HG02840 (cell line): Measurements from ENCODE around the gene COL4A3.
"Not testable (repeated sequence)": the region's sequence is repeated elsewhere in the genome, so short reads cannot be mapped to it uniquely, and the experiment has no call there.

ENCODE experiments used
- ATAC-seq: cut with Tn5 transposase; IDR thresholded peaks from one replicate; pipeline ENCODE4 v1.9.1; 2021; ENCODE audit warnings: mild to moderate bottlenecking, moderate library complexity, moderate number of reproducible peaks; ENCODE audit not compliant: unreplicated experiment, low FRiP score

COL4A3 gene

DNA sequence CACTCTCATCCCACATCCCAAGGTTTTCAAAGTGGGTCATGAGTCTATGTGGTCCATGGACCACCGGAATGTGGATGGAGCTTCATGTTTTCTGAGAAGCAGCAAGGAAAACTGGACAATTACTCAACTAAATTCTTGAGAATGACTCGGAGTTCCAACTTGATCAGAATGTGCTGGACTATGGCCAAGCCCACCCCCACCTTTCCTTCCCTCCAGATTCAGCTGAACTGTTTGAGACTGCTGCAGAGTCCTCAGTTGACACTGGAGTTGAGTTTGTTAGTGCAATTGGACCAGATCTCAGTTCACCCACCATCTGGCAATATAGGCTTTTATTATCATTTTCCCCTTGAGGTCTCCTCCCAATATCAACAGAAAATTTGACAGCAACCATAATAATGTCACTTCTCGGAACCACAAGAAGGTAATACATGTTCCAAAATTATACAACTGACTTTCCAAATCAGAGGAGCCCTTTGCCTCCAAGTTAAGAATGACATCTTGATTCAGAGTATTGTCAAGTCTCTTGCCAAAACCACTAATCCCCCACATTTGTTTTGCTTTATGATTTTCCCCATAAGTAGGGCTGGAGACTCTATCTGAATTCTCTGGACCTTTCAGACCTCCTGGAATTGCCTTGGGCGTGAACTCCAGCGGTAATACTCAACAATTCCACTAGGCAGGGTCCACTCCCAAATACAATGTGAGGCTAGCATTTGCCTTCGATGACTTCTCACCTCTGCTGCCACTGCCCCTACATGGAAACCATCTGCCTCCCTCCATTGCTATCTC, 9.2 kb upstream of the COL4A3 start:
- ATAC-seq: no peak

DNA sequence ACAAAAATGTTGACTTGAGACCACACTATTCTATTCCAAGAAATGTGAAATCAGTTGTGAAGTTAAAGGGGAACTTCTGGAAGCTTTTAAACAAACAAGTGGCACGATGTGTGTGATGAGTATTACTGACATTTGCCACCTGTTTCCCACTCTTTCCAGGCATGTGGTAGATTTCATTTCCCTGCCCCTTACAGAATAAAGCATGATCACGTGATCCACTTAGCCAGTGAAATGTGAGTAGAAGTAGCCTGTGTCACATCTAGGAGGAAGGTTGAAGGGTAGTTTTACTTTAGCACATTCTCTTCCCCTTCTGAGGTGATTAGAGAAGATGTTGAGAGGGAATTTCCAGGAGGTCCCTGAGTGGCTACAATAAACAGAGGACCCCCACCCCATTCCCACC, 4.3 kb upstream of the COL4A3 start:
- no peak for ATAC-seq

DNA sequence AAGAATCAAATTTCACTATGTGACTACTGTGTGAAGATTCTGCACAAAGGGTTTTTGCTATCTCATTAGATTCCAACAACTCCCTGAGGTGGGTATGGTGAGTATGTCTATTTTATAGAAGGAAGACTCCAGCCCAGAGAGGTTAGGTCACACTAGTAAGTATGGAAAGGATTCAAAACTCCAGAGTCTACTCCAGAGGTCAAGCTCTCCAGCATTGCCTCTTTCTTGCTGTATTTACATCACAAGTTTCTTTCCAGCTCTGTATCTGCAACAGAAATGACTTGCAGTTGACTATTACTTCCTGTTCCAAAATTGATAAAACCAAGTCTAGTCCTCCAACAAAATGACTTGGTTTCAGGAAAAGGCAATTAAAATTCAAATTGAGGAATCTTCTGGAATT, 2.5 kb upstream of the COL4A3 start:
- ATAC-seq: no peak

DNA sequence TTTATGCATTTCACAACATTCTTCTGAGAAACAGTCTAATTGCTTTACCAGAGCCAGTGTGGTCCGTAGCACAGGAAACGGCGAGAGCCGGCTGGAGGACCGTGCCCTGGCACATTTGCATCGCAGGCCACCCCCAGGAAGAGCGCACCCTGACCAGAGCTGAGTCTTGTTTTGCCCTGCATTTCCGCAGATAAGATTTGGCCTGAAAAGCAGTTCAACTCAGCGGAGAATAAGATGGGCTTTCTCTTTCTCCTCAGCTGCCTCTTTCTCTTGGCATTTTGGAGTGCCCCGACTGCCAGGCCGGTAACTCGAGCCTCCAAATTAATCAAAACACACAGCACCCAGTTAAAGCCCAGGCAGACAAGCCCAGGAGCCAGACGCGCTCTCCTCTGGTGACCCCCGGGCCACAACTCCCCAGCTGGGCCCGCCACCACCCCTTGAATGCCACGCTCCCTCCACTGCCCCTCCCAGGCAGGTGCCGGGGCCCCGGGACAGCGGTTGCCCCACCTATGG, 883 bp upstream of the COL4A3 start:
- peak; percentile 48 for ATAC-seq

DNA sequence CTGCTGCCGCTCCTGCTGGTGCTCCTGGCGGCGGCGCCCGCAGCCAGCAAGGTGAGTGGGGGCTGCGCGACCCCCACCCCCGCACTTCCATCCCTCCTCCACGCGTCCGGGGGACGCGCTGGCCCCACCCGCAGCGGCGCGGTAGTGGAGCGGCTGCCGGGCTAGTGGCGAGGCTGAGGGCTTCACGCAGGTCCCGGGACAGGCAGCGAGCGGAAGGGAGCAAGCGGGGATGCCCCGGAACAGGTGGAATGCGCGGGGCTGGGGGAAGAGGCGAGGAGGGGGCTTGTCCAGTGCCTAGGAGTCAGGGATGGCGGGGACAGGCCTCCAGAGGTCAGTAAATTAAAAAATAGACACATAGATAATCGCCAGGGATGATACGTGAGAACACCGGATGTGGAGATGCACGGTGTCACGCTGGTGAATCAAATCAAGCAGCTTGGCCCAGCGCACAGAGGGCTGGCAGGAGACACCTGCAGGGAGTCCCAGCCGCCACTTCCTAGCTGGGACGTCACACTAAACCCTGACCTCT, 403 bp downstream of the COL4A3 start:
- peak; percentile 76 for ATAC-seq

DNA sequence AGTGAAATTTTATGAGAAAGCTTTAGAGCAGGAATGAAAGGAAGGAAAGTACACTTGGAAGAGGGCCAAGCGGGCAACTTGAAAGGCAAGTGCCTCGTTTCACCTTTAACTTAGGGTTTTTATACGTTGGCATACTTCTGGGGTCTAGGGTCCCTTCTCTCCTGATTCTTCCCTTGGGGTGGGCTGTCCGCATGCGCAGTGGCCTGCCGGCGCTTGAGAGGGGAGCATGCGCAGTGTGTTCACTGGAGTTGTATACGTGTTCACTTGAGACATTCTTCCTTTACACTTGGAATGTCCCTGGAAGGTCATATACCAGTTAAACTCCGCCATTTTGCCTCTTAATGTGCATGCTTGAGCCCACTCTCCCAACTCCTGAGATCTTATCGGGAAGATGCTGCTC, 7.4 kb downstream of the COL4A3 start:
- ATAC-seq: not testable (repeated sequence)

DNA sequence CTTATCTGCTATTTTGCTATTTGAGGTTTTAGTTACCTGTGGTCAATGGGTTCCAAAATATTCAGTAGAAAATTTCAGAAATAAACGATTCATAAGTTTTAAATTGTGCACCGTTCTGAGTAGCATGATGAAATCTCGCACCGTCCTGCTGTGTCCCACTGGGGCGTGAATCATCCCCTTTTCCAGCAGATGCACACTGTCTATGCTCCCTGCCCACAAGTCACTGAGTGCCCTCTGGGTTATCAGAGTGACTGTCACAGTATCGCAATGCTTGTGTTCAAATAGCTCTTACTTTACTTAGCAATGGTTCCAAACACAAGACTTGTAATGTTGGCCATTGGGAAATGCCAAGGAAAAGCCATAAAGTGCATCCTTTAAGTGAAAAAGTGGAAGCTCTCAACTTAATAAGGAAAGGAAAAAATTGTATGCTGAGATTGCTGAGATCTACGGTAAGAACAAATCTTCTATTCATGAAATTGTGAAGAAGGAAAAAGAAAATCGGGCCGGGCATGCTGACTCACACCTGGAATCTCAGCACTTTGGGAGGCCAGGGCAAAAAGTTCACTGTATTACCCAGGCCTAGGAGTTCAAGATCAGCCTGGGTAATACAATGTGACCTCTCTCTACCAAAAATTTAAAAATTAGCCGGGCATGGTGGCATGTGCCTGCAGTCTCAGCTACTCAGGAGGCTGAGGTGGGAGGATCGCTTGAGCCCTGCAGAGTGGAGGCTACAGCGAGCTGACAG, 13.3 kb downstream of the COL4A3 start:
- ATAC-seq: no peak

DNA sequence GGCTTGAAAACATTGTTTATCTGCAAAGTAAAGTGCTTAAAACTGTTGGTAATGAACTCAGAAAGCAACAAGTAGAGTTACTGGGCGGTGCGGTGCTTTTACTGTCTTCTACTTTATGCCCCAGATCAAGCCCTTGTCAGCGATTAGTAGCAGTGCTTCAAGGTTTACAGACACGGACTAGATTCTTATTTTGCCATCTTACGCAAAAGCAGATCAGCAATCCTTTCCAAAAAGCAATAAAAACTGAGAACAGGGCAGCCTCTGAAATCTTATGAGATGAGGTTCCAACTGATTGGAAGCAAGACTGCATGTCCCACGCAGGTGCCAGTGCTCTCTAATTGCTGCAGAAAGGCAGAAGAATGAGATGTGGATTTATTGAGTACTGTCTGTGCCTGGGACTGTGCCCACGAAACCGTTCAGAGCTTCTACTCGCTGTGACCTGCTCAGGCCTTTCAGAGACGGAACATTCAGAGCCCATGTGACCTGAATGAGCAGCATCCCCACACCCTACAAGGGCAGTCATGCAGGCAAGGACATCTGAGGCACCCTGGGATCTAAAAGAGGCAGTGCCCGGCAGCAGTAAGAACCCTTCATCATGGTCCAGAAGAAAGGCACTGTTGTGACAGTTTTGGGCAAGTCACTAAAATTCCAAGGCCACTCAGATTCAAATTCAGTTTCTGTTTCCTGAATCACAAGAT, 15.7 kb downstream of the COL4A3 start:
- no peak for ATAC-seq

DNA sequence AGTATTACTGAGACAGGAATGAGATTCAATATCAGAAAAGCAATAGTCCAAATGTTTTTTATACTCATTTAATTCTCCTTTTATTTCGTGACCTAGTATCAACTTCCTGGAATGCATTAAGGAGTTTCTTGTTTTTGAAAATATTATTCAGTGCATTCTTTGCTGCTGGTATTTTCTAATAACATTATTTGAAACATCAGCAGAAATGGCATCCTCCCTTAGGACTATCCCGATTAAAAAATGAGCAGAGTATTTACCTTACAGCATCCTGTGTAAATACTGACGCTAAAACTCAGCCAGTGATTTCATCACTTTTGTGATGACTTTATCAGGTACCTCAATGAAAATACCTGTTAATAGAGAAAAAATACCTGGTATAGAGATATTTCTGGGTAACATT, 16.3 kb downstream of the COL4A3 start:
- ATAC-seq: no peak

DNA sequence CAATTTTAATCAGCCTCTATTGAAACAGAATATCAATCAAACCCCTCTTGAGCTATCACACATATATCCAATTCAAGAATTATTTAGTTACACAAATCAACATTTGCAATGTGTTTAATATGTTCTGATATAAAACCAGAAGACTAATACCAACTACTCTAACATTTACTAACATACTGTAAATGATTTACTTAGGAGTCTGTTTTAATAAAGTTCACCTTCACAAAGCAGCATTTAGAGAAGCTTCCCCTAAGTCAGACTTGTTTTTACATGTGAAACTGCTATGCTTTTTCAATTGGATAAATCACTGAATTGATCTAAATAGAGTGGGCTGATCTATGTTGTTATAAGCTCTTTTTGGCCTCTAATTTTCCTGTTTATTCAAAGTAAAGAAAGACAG, 18.3 kb downstream of the COL4A3 start:
- no peak for ATAC-seq

DNA sequence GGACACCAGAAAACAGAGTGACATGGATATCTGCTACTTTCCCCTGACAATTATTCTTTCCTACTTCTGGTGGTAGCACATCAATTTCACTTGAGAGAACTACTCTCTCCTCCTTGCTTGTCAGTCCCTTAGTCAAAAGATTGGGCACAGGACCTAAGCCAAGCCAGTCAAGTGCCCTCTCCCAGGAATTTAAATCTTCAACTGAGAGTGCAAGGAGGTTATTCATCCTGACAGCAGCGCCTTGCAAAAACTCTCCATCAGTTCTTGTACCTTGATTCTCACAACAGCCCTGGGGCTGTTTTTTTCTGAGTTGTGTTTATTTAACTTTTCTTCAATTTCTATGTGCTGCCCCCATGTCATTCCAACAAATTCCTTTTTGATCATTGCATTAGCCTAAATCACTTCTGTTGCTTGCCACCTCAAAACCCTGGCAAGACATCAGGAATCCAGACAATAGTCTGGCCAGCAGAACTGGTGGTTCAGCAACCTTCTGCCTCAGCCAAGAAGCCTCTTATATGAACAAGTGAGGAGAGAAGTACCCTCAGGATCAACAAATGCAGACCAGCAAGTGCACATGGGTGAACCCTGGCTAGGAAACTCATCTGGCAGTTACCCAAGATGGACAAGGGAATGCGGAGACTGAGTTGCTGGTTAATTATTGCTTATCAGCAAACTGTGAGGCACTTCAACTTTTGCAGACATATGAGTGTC, 19.4 kb downstream of the COL4A3 start:
- no peak for ATAC-seq

DNA sequence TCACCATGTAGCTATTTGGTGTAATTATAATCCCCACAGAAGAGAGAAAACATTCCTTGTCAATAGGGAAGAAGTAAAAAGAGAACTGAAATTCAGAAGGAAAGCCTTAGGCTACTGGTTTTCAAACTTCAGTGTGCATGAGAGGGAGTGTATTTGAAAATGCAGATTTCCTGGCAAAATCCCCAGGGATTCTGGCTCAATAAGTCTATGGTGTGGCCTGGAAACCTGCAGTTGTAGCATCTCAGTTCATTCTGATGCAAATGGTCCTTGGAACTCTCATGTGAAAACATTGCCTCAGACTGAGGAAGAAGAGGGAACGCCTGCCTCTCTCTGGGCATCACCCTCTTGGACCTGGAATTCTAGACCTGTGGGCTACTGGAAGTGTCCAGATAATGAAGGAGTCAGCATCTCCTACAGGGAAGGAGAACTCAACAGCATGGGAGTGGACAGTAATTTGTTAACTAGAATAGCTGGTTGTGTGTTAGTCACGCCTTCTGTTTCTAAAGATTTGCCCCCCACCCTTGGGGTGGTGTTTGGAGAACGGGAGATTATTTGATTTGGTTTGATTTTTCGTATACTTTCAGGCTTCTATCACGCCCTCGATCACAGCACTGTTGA, 21.3 kb downstream of the COL4A3 start:
- no peak for ATAC-seq

DNA sequence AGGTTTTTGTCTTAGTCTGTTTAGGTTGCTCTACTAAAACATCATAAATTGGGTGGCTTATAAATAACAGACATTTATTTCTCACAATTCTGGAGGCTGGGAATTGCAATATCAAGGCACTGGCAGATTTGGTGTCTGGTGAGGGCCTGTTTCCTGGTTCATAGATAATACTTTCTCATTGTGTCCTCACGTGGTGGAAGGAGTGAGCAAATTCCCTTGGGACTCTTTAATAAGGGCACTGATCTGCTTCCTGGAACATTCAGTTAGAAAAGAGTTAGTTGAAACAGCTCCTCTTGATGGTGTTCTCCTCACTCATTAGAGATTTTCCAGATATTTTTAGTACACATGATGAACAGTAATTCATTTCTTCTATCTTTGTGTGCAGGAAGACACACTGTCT, 22.3 kb downstream of the COL4A3 start:
- no peak for ATAC-seq

DNA sequence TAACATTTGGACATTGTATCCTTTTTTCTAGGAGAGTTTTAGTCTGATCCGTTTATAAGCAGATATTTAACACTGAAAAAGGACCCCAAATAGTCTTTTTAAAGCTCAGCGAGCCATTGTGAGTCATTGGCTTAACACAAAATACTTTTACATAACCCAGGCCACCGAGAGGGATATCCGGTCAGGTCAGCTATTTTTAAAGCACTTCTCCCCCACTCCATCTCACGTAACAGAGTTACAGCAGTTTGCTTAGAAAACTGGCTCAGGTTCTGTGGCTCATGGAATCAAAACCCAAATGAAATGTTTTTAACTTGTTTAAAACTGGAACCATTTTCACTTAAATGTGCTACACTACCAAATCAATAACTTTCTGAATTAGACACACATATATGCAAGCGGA, 23.9 kb downstream of the COL4A3 start:
- no peak for ATAC-seq

DNA sequence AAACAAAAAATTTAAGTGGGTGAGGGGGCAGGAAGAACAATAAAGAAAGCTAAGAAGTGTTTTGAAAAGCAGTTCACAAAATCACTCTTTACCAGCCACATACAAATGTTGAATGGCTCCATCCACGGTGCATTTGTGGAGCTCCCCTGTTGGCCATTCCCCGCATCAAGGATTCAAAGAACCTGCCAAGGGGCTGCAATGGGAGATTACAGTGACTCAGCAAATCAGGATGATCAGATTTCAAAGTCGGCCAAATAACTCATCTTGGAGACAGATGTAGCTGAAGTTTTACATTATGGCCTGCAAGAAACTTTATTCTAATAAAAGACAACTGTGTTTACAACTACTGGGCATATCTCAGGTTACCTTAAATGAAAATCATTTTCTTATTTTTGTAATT, 26.9 kb downstream of the COL4A3 start:
- no peak for ATAC-seq

DNA sequence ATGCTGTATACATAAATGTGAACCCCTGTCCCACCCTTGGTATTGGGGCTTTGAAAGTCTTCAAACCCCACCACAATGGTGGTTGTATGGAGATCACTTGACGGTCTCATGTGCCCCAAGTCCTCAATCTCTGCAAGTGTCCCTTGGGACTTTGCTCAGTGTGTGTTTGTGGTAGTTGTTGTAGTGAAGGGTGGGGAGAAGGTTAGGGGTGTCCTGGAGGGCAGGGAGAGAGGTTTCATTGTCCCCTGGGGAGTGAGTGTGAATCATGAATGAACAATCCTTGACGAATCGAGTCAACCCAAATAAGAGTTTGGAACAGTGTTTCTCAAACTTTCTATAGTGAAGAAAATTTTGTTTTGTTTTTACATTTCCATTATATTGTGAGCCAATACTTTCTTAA, 28.1 kb downstream of the COL4A3 start:
- no peak for ATAC-seq

DNA sequence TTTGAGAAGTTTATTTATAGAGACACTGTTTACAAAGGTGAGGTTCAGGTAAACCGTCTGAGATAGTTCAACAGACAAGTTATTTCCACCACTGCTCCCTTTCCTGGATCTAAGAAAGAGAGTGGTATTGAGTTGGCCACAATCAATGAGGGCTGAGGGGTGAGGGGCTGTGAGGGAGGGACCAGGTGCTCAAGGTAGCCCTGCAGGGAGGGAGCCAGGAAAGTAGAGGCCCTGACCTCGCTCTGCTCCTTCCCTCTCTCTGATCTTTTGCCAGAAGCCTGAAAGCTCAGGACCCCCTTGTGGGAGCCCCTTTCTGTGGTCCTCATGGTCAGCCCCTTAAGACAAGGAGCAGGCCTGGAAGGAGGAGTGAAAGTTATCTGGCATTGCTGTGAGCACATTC, 29.8 kb downstream of the COL4A3 start:
- ATAC-seq: no peak

DNA sequence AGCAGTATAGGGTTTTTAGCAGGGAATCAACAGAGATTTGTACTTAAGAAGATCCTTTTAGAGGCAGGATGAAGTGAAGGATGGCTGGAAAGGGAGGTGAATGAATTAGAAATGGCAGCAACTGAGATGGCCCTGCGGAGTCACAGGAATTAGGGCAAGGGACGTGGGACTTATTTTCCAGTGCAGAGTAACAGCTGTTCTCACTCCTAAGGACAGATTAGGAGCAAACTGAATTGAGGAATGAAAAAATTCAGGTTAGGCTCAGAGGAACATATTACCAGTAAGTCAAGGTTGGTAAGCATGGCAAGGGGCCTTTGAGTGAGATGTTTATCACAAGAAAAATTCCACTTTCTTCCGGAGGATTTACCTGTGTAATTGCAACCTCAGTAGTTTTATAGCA, 34.4 kb downstream of the COL4A3 start:
- ATAC-seq: no peak

DNA sequence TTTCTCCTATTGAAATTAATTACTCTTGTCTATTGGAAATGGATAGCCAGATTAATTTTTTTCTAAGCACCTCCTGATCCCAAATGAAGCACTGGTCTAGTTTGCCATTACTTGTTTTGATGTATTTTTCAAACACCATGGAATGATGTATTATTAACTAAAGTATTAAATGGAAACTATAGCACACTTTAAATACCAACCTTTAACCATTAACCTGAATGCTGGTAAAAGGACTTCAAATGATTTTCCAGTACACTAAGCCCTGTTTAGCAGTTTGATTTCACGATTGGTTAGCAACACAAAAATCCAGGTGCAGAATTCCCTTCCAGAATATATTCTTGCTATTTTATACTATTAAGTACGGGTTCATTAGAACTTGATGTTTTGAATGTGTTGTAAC, 37.3 kb downstream of the COL4A3 start:
- ATAC-seq: no peak

DNA sequence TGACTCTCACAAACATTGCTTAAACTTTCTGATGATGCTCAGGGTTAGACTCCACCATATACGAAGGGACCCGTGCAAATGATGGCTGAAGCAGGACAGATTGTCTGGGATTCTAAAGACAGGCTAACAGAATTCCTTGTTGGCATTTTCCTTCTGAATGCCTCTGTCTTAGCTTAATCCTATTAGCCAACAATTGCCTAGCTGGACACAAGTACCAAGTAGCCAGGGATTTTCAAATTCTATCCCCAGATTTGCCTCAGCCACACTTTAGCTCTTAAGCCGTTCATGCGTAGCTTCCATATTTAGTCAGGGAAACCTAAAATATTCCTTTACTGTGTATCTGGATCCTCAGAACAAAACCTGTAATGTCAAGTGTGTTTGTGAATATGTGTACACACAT, 40.0 kb downstream of the COL4A3 start:
- ATAC-seq: no peak
